GM18505 (cell line): ENCODE measurements around the gene CCL17.
"Not testable (repeated sequence)": the region's sequence is repeated elsewhere in the genome, so short reads cannot be mapped to it uniquely, and the experiment has no call there.

Source experiments
- ATAC-seq: cut with Tn5 transposase; IDR thresholded peaks from one replicate; pipeline ENCODE4 v1.9.1; 2021; ENCODE audit not compliant: unreplicated experiment
- POLR2A ChIP-seq: IDR thresholded peaks from 4 replicates; pipeline ENCODE4 v1.6.1; 2011; ENCODE audit warnings: borderline replicate concordance; ENCODE audit not compliant: insufficient read depth, insufficient read length; ENCODE audit errors: extremely low read depth

Gene CCL17

GRCh38 chr16:57392694-57393093 lies 11.9 kb upstream of the CCL17 start:
- no peak for ATAC-seq
- TF ChIP-seq POLR2A: no peak

GRCh38 chr16:57394444-57394843 lies 10.1 kb upstream of the CCL17 start:
- ATAC-seq: no peak
- no peak for TF ChIP-seq POLR2A

GRCh38 chr16:57395026-57395425 lies 9.5 kb upstream of the CCL17 start:
- no peak for ATAC-seq
- no peak for TF ChIP-seq POLR2A

GRCh38 chr16:57396786-57397185 lies 7.8 kb upstream of the CCL17 start:
- TF ChIP-seq POLR2A: no peak

GRCh38 chr16:57397493-57397892 lies 7.1 kb upstream of the CCL17 start:
- not testable (repeated sequence) for ATAC-seq

More at GRCh38 chr16:57396786-57397185, 7.8 kb upstream of the CCL17 start:
- ATAC-seq: no peak

- TF ChIP-seq POLR2A: no peak
- no peak for ATAC-seq
Measured at GRCh38 chr16:57401943-57402640, 2.5 kb upstream of the CCL17 start.

- ATAC-seq: no peak
- no peak for TF ChIP-seq POLR2A
Measured at GRCh38 chr16:57405097-57405496, 530 bp downstream of the CCL17 start.

GRCh38 chr16:57406881-57407280 lies 2.3 kb downstream of the CCL17 start:
- no peak for ATAC-seq
- TF ChIP-seq POLR2A: no peak

GRCh38 chr16:57407521-57408353 lies 3.2 kb downstream of the CCL17 start:
- TF ChIP-seq POLR2A: no peak
- no peak for ATAC-seq

- TF ChIP-seq POLR2A: no peak
Measured at GRCh38 chr16:57409065-57409464, 4.5 kb downstream of the CCL17 start.

GRCh38 chr16:57409870-57410587 lies 5.5 kb downstream of the CCL17 start:
- ATAC-seq: no peak
- TF ChIP-seq POLR2A: no peak

More at GRCh38 chr16:57409065-57409464, 4.5 kb downstream of the CCL17 start:
- no peak for ATAC-seq

GRCh38 chr16:57411362-57411976 lies 6.9 kb downstream of the CCL17 start:
- no peak for TF ChIP-seq POLR2A
- ATAC-seq: no peak

- no peak for TF ChIP-seq POLR2A
- ATAC-seq: no peak
Measured at GRCh38 chr16:57412584-57412983, 8.0 kb downstream of the CCL17 start.

- TF ChIP-seq POLR2A: peak; percentile 29
- peak; percentile 67 for ATAC-seq
Measured at GRCh38 chr16:57413301-57413730, 8.7 kb downstream of the CCL17 start.

GRCh38 chr16:57413733-57414132 lies 9.2 kb downstream of the CCL17 start:
- TF ChIP-seq POLR2A: no peak
- ATAC-seq: no peak
